Omental fat pad (tissue), 4 donors: ENCODE results near the gene WNT8B. TPM values are rescaled to one million over a fixed set of nuclear protein-coding genes. Genes with fewer than 3 reads are reported as not detected.

ENCODE experiments used
- ATAC-seq: fragments of 150-250 bp; one replicate; pipeline ENCODE4 v1.9.1; 2016; ENCODE audit warnings: mild to moderate bottlenecking, moderate library complexity; ENCODE audit not compliant: low FRiP score
- DNase-seq: peaks from one replicate; pipeline ENCODE4 v3.0.0-alpha.2; 2019; ENCODE audit warnings: low spot score
- CTCF ChIP-seq, 3 donors: fragments of 450-650 bp; IDR thresholded peaks; one replicate each; pipeline ENCODE4 v1.5.1; 2016 to 2017; ENCODE audit warnings: antibody characterized with exemption in 3 of 3, mild to moderate bottlenecking in 3 of 3, moderate library complexity in 2 of 3
- total RNA-seq, 4 donors: library from RNA; depleted of rRNA; stranded (reverse); fragments of >200 nt; gene quantifications; one replicate each; pipeline ENCODE4 v1.1.0, GENCODE V29; 2016

WNT8B gene
- total RNA-seq, 4 donors from 2014 or later: not detected

GRCh38 chr10:100515612-100516011 is 52.8 kb downstream of the WNT8B start:
- no peak for ATAC-seq
- no peak for DNase-seq
- no peak for TF ChIP-seq CTCF (IDR thresholded peaks at IDR 0.05)

- DNase-seq (no peak), ATAC-seq (no peak)
- no peak for TF ChIP-seq CTCF (IDR thresholded peaks at IDR 0.05)
These were observed 54.0 kb downstream of the WNT8B start for GRCh38 chr10:100516847-100517246.

- peak in 1 of 3 donors; percentile 32 for TF ChIP-seq CTCF (IDR thresholded peaks at IDR 0.05)
- ATAC-seq: peak; percentile 51
- peak; percentile 75 for DNase-seq
These were observed 56.0 kb downstream of the WNT8B start for GRCh38 chr10:100518761-100519241.

- ATAC-seq (peak; percentile 39), DNase-seq (no peak)
These were observed 56.7 kb downstream of the WNT8B start, which contains the start of gene SEC31B for GRCh38 chr10:100519311-100520051. TSS of gene SEC31B (minus strand) at chr10:100519861. CDS start at chr10:100516952, 2,909 bp downstream.

GRCh38 chr10:100520811-100521210 is 58.0 kb downstream of the WNT8B start:
- DNase-seq: no peak
- no peak for ATAC-seq
- TF ChIP-seq CTCF (IDR thresholded peaks at IDR 0.05): no peak

More at GRCh38 chr10:100519311-100520051, 56.7 kb downstream of the WNT8B start, which contains the start of gene SEC31B:
- TF ChIP-seq CTCF (IDR thresholded peaks at IDR 0.05): no peak

- no peak for ATAC-seq
These were observed 59.4 kb downstream of the WNT8B start for GRCh38 chr10:100522107-100522801.

More at GRCh38 chr10:100522107-100522801, 59.4 kb downstream of the WNT8B start:
- no peak for TF ChIP-seq CTCF (IDR thresholded peaks at IDR 0.05)
- DNase-seq: no peak
